Natural killer cell (primary cell): ENCODE measurements around the gene USP35. TPM values are rescaled to one million over a fixed set of nuclear protein-coding genes. Genes with fewer than 3 reads are reported as not detected.

Experiments used
- ATAC-seq, 3 donors: fragments of 150-1000 bp in 2 of 3; fragments of 200-7000 bp in 1 of 3; cut with Tn5 transposase; 1 replicate in 1 of 3; 2 replicates in 2 of 3; pipeline ENCODE4 v1.10.0; 2021; ENCODE audit warnings: mild to moderate bottlenecking in 2 of 3, moderate library complexity in 2 of 3
- DNase-seq, 2 donors: peaks; one replicate each; pipeline versions ENCODE4 v3.0.0 to v3.0.0-alpha.2; 2013 to 2021; ENCODE audit warnings: mixed read lengths in 1 of 2
- H3K27ac ChIP-seq: one replicate; pipeline ENCODE4 v1.5.1; 2013; ENCODE audit warnings: mild to moderate bottlenecking, low read length
- H3K27me3 ChIP-seq: one replicate; pipeline ENCODE4 v1.6.1; 2013; ENCODE audit warnings: low read length; ENCODE audit not compliant: control insufficient read depth, insufficient read depth
- H3K36me3 ChIP-seq: one replicate; pipeline ENCODE4 v1.6.1; 2013; ENCODE audit warnings: low read length; ENCODE audit not compliant: control insufficient read depth, insufficient read depth
- H3K4me1 ChIP-seq: one replicate; pipeline ENCODE4 v1.6.1; 2013; ENCODE audit warnings: low read length; ENCODE audit not compliant: control insufficient read depth, insufficient read depth
- H3K4me3 ChIP-seq: one replicate; pipeline ENCODE4 v1.5.1; 2013; ENCODE audit warnings: low read length
- H3K9me3 ChIP-seq: one replicate; pipeline ENCODE4 v1.6.1; 2013; ENCODE audit warnings: low read length; ENCODE audit not compliant: control insufficient read depth, insufficient read depth
- H3K27ac Mint-ChIP-seq, 2 donors: one replicate each; pipeline ENCODE4 v1.8.0; 2022; ENCODE audit warnings: mild to moderate bottlenecking in 2 of 2, mixed read lengths in 2 of 2, moderate library complexity in 1 of 2
- H3K27me3 Mint-ChIP-seq, 2 donors: one replicate each; pipeline ENCODE4 v1.8.0; 2022; ENCODE audit warnings: low read depth in 2 of 2, mixed read lengths in 2 of 2
- H3K36me3 Mint-ChIP-seq: one replicate; pipeline ENCODE4 v1.8.0; 2022; ENCODE audit warnings: mixed read lengths
- H3K4me1 Mint-ChIP-seq, 2 donors: one replicate each; pipeline ENCODE4 v1.8.0; 2022; ENCODE audit warnings: mixed read lengths in 2 of 2
- H3K4me3 Mint-ChIP-seq: one replicate; pipeline ENCODE4 v1.8.0; 2022; ENCODE audit warnings: mild to moderate bottlenecking, moderate library complexity, mixed read lengths
- H3K9me3 Mint-ChIP-seq, 2 donors: one replicate each; pipeline ENCODE4 v1.8.0; 2022; ENCODE audit warnings: mixed read lengths in 2 of 2
- CTCF ChIP-seq: fragments of 200-600 bp; IDR thresholded peaks from one replicate; pipeline ENCODE4 v1.8.0; 2022; ENCODE audit warnings: antibody characterized with exemption
- WGBS: methylation state at CpG from one replicate; pipeline ENCODE4 v1.1.7; 2013; ENCODE audit warnings: missing lambda C conversion rate; ENCODE audit not compliant: insufficient coverage; 5-methylcytosine and 5-hydroxymethylcytosine counted together
- intact Hi-C: fragments of 100-400 bp; cut with micrococcal nuclease; formaldehyde crosslinking; loops from one replicate; pipeline ENCODE4 v1.14.2; 2022
- total RNA-seq, 4 donors: library from RNA; stranded (reverse); fragments of 120-200 nt in 1 of 4; gene quantifications; one replicate each; pipeline versions ENCODE4 v1.2.3 to v1.2.4, GENCODE V29; 2013 to 2022

The USP35 gene
- total RNA-seq, 3 donors from 2014 or later (not counting 1 experiment from before 2014, with no cell fraction given), result 6.1 to 8.5 (median 8.1) TPM

- Mint-ChIP-seq H3K27me3 (no peaks in the 10 kb centered on the region), H3K27ac (no peak overlapping the region), H3K4me1 (no peaks in the 10 kb centered on the region), H3K36me3 (no peaks in the 10 kb centered on the region), H3K9me3 (no peaks in the 10 kb centered on the region), H3K4me3 (no peak overlapping the region)
- intact Hi-C loops, result no loop called here
- H3K27ac ChIP-seq, result no peak overlapping the region
- no peaks in the 10 kb centered on the region for H3K36me3 ChIP-seq
- H3K4me3 ChIP-seq, result no peak overlapping the region
- no peak for TF ChIP-seq CTCF
- no peaks in the 10 kb centered on the region for H3K4me1 ChIP-seq
- WGBS, result 83% methylated on average over 4 of the region's 5 CpGs
- ATAC-seq (no peak), DNase-seq (no peak)
- H3K9me3 ChIP-seq, result no peaks in the 10 kb centered on the region
- no peaks in the 10 kb centered on the region for H3K27me3 ChIP-seq
Observed at GRCh38 chr11:78161962-78162371, 26.8 kb upstream of the USP35 start.

- Histone ChIP-seq H3K4me1 (no peaks in the 10 kb centered on the region), H3K36me3 (no peaks in the 10 kb centered on the region), H3K27ac (no peak overlapping the region), H3K4me3 (no peak overlapping the region), H3K9me3 (no peaks in the 10 kb centered on the region), H3K27me3 (no peaks in the 10 kb centered on the region)
- Mint-ChIP-seq H3K4me3 (no peak overlapping the region), H3K4me1 (no peaks in the 10 kb centered on the region), H3K27ac (no peak overlapping the region), H3K9me3 (no peaks in the 10 kb centered on the region), H3K36me3 (no peaks in the 10 kb centered on the region), H3K27me3 (no peaks in the 10 kb centered on the region)
- intact Hi-C loops, result no loop called here
- TF ChIP-seq CTCF, result no peak
- ATAC-seq (no peak), DNase-seq (no peak)
- WGBS, result 98% methylated on average over 2 of the region's 2 CpGs
Observed at GRCh38 chr11:78163828-78164227, 24.9 kb upstream of the USP35 start.

- H3K27me3 Mint-ChIP-seq, result no peaks in the 10 kb centered on the region
- H3K27ac Mint-ChIP-seq, result no peak overlapping the region
- no peaks in the 10 kb centered on the region for H3K4me1 Mint-ChIP-seq
- ATAC-seq (no peak), DNase-seq (no peak)
- TF ChIP-seq CTCF, result no peak
- H3K4me3 ChIP-seq, result no peak overlapping the region
- intact Hi-C loops, result no loop called here
- no peaks in the 10 kb centered on the region for H3K4me1 ChIP-seq
- H3K36me3 Mint-ChIP-seq, result no peaks in the 10 kb centered on the region
- H3K9me3 ChIP-seq, result no peaks in the 10 kb centered on the region
- no peak overlapping the region for H3K4me3 Mint-ChIP-seq
- no peaks in the 10 kb centered on the region for H3K9me3 Mint-ChIP-seq
- H3K36me3 ChIP-seq, result no peaks in the 10 kb centered on the region
- no peaks in the 10 kb centered on the region for H3K27me3 ChIP-seq
- WGBS, result 100% methylated on average over 2 of the region's 2 CpGs
- H3K27ac ChIP-seq, result no peak overlapping the region
Observed at GRCh38 chr11:78164471-78164870, 24.2 kb upstream of the USP35 start.

- H3K4me1 ChIP-seq, result no peaks in the 10 kb centered on the region
- no peaks in the 10 kb centered on the region for H3K9me3 ChIP-seq
- no peak overlapping the region for H3K27ac Mint-ChIP-seq
- no peaks in the 10 kb centered on the region for H3K36me3 Mint-ChIP-seq
- no peaks in the 10 kb centered on the region for H3K36me3 ChIP-seq
- no peaks in the 10 kb centered on the region for H3K4me1 Mint-ChIP-seq
- WGBS, result 92% methylated on average over 6 of the region's 6 CpGs
- no peaks in the 10 kb centered on the region for H3K27me3 Mint-ChIP-seq
- H3K9me3 Mint-ChIP-seq, result no peaks in the 10 kb centered on the region
- no peaks in the 10 kb centered on the region for H3K27me3 ChIP-seq
- H3K27ac ChIP-seq, result no peak overlapping the region
- intact Hi-C loops, result no loop called here
- ATAC-seq (no peak), DNase-seq (no peak)
- TF ChIP-seq CTCF, result no peak
- no peak overlapping the region for H3K4me3 Mint-ChIP-seq
- no peak overlapping the region for H3K4me3 ChIP-seq
Observed at GRCh38 chr11:78166855-78167469, 21.8 kb upstream of the USP35 start.
